Mesenteric fat pad (tissue), 1 donor: ENCODE results near the gene GPR26. TPM values are rescaled to one million over a fixed set of nuclear protein-coding genes. Genes with fewer than 3 reads are reported as not detected.

Experiments used
- DNase-seq: peaks from one replicate; pipeline ENCODE4 v3.0.0-alpha.2; 2020; ENCODE audit warnings: low spot score
- total RNA-seq: library from RNA; stranded (reverse); fragmentation: NEBNext Ultra II Directional; extraction: Animal tissue kit (Norgen Biotek cat#: 25700); gene quantifications from one replicate; pipeline ENCODE4 v1.2.1, GENCODE V29; 2021
- donor health status: DM: yes; HTN: yes; CAD: no.

The GPR26 gene
- total RNA-seq, 1 donor from 2014 or later = not detected

DNA sequence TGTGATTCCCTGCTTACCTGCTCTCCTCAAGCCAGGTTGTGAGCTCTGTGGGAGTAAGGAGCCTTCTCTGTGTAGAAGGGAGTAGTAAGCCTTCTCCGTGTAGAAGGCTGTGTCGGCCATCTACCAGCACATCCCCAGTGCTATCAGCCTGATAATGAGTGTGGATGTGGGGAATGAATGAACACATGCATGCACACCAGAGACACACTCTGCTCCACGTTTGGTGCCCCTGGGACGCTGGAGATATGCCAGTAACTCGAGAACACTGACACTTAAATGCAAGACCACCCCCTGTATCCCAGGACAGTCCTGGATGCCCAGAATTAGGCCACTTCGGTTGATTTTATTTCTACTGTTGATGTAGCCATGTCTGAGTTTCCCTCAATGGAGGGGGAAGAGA, 21.1 kb upstream of the GPR26 start:
- peak; percentile 26 for DNase-seq

DNA sequence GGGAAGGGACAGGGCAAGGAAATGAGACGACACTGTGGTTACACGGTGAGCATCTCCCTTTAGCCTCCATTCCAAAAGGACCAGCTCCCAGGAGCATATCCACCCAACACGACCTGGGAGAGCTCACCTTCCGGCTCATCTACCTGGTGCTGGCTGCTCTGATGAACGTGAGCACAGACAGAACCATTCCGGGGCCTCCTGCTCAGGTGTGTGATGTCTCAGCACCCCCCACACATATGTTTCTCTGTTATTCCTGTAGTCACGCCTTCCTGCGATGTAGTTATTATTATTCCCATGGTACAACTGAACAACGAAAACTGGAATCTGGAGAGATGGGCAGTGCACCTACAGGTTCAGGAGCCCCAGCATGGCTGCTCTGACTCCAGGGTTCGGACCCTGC, 20.5 kb upstream of the GPR26 start:
- DNase-seq = peak; percentile 59

- DNase-seq = peak; percentile 79
Observed at GRCh38 chr10:123648595-123648994, 17.6 kb upstream of the GPR26 start.

GRCh38 chr10:123649676-123650075, 16.5 kb upstream of the GPR26 start:
- no peak for DNase-seq

GRCh38 chr10:123651421-123652047, 14.6 kb upstream of the GPR26 start:
- DNase-seq = peak; percentile 62

DNA sequence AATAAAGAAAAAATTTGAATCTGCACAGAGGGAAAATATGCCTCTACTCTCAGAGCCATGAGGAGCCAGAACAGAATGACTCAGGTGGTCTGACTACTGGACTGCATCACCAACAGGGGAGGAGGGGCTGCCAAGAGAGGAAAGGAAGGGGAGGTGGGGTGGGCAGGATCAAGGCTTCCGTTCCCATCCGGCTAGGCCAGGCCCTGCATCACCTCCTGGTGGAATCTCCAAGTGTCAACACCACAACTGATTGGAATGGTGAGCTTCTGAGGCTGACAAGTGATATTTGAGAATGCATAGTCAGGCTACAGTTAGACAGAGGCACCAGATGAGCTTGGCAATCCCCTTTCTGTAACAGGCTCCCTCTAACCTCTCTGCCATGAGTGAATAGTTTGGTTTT, 10.4 kb upstream of the GPR26 start:
- peak; percentile 37 for DNase-seq

- DNase-seq = no peak
Observed at GRCh38 chr10:123663522-123663921, 2.6 kb upstream of the GPR26 start.

- no peak for DNase-seq
Observed at GRCh38 chr10:123665491-123666286, 466 bp upstream of the GPR26 start.

DNA sequence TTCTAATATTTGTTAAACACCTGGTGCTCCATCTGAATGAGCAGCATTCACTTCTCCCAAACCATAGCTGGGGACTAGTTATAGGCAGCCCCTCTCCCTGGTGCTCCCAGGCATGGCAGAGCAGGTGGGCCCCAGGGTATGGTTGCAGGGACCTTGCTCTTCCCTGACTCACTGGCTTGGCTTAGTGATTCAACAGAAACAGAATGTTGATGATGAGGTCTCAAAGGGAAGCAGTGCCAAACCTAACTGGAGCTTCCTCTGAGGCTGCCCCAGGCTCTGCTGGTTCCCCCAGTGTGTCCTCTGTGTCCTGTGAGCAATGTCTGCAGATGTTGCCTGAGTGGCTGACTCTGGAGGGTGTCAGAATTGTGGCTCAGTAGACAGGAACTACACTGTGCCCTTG, 3.7 kb downstream of the GPR26 start:
- no peak for DNase-seq

GRCh38 chr10:123673198-123673597, 7.0 kb downstream of the GPR26 start:
- DNase-seq = no peak

- no peak for DNase-seq
Observed at GRCh38 chr10:123674741-123675140, 8.6 kb downstream of the GPR26 start.

DNA sequence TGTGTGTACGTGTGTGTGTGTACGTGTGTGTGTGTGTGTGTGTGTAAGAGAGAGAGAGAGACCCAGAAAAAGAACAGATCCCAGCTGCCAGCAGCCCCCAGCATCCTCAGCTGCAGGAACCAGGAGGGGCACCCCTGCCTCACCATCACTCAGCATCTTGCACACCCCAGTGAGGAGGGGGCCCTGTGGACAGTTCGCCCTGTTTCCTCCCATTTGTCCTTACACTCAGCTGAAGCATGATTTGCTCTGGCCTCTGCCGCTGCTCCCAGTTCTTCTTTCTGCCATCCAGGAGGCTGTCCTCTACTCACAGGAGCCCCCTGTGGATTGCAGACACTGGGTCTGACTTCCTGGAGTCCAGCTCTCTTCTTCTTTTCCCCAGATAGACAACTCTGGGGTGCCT, 9.7 kb downstream of the GPR26 start:
- no peak for DNase-seq

DNA sequence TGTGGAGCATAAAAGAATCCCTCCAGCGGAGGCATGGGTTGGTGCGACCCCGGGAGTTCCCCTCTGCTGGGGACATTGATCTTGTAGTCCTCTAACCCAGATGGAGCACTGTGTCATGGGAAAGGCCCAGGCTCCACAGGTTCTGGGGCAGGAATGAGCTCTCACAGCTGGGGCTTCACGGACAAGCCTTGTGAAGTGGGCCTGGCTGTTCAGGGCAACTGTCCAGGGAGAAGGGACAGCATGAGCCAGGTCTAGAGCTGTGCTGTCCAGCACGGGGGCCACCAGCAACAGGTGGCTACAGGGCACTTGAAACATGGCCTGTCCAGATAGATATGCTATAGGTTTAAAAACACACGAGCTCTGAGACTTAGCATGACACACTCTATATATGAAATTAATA, 11.4 kb downstream of the GPR26 start:
- DNase-seq = peak; percentile 79

- peak; percentile 78 for DNase-seq
Observed at GRCh38 chr10:123678376-123678775, 12.2 kb downstream of the GPR26 start.

DNA sequence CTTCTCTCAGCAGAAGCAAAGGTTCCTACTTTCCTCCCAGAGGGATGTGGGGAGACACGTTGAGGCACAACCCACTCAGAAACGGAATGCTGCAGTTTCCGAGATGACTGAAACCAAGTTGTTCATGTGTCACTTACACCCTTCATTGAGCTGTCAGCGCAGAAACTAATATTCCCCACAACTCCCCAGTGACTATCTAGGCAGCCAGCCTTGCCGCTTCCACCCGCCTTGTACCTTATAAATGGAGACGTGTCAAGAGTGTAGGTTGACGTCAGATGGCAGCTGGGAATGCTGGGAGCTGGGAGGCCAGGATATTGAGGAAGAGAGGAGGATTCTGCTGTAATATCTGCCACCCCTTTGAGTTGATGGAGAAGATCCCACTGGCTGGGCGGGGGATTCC, 15.1 kb downstream of the GPR26 start:
- no peak for DNase-seq

DNA sequence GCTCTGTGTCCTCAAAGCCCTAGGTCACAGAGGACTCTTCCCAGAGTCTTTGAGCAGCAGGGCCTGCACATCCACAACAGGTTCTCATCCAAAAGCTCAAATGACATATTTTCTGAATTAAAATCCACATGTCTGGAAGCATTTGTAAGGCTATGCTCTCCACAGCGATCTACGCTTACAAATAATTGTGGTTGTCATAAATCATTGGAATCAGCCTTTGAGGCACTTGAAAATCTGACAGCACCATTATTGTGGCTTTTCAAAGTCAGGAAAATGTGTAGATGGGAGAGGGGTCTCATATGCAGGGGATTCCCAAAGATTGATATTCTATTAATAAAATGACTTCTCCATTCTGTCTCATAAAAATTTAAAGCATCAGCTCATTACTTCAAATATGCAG, 16.3 kb downstream of the GPR26 start:
- DNase-seq = no peak

DNA sequence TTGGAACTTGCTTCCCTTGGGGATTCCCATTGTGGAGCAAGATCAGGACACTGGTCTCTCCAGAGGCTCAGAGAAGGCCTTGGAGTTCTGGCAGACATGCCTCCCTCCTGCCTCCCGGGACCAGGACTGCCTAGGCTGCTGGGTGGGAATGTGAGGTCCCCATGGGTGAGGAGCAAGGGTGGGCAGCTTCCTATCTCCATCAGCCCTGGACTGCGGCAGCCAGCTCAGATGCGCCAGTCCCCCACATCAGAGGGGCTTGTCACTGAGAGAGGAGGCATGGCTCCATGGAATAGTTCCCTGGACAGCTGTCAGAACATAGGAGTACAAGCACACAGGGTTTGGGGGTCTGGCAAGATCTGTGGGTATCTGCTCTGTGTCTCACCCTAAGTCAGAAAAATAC, 17.3 kb downstream of the GPR26 start:
- no peak for DNase-seq

GRCh38 chr10:123683865-123684264, 17.7 kb downstream of the GPR26 start:
- no peak for DNase-seq

- DNase-seq = no peak
Observed at GRCh38 chr10:123685260-123685659, 19.1 kb downstream of the GPR26 start.

DNA sequence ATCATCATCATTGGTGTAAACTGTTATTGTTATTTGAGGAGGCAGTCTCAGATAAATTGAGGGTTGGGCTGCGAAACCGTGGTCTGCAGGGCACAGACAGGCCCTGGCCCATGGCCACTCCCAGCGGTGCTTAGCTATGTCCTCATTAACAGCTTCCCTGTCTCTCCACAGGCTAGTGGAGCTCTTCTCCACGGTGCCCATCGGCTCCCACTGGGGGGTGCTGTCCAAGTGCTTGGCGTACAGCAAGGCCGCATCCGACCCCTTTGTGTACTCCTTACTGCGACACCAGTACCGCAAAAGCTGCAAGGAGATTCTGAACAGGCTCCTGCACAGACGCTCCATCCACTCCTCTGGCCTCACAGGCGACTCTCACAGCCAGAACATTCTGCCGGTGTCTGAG, 21.6 kb downstream of the GPR26 start:
- peak; percentile 59 for DNase-seq

GRCh38 chr10:123689880-123690279, 23.7 kb downstream of the GPR26 start:
- peak; percentile 39 for DNase-seq

DNA sequence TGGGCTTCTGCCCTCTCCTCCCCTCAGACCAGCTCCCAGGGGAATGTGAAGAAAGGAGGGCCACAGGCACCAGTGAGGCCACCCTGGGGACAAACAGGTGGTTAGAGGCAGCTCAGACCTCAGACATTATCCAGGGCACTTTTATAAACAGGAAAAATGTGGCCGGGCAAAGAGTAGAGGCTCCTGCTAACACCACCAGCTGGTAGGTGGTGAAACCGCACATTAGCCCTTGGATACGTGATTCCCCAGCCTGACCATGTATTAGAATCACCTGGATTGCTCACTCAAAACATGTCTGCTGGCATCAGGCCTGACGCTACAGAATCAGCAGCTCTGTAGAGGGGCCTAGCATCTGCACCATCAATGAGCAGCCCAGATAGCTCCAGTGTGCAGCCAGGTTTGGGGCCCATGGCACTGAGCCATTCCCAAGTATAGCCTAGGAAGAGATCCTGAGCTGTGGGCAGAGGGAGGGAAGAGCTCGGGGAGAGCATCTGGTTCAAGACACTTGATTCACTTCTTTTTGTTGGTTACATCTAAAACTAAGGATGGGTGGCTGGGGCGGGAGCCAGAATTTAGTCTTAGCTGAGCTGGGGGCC, 37.1 kb downstream of the GPR26 start:
- no peak for DNase-seq

GRCh38 chr10:123704076-123704475, 37.9 kb downstream of the GPR26 start:
- DNase-seq = no peak
